ENCODE measurements around the gene MS4A4E. TPM values are rescaled to one million over a fixed set of nuclear protein-coding genes. Genes with fewer than 3 reads are reported as not detected.
"Not testable (repeated sequence)": the region's sequence is repeated elsewhere in the genome, so short reads cannot be mapped to it uniquely, and the experiment has no call there.

The MS4A4E gene
- total RNA-seq, 1 experiment from 2014 or later: not detected

DNA sequence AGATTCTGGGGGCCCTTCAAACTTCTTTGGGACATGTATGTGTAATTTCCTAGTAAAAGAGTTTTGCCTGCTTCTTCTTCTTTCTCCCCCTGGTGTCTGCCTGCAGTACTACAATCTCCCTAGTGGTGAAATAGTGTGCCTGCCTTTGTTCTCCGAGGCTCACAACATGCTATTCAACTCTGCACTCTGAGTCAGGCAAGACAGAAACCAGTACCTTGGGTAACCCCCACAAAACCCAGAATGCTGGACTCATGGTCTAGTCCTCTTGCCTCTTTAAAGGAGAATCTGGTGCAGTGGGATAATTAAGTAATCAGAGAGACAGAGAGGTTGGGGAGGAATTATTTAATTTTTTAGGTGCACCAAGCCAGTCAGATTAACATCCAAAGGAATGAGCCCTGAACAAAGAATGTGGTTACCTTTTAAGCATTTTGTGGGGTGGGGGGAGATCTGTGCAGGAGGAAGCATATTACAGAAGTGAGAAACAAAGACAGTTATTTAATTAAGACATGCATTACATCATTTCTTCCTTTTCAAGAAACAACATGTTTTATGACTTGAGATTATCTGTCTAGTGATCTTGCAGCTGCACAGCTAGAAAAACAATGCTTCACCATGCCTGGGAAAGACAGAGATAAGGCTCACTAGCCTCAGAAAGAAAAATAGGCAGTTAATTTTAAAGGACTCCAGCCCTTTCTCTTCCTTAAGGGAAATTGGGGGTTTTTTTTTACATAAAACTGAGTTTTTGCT, 49.1 kb downstream of the MS4A4E start:
- peak; percentile 27 for DNase-seq
- no peaks in the 10 kb centered on the region for H3K27me3 ChIP-seq
- H3K4me3 ChIP-seq: no peak overlapping the region

DNA sequence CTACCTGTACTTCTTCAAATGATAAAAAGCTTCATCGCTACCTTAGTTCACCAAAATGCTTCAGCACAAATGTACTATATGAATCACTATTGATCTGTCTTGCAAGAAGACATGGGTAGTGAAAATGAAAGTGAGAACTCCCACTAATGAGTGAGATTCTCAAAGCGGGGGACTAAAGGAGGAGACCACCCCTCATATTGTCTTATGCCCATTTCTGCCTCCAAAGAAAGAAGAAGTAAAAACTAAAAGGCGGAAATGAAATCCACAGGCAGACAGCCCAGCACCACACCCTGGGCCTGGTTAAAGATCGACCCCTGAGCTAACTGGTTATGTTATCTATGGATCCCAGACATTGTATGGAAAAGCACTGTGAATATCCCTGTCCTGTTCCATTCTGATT, 50.4 kb downstream of the MS4A4E start:
- not testable (repeated sequence) for H3K9me3 ChIP-seq, H3K36me3 ChIP-seq, H3K27me3 ChIP-seq, DNase-seq, H3K4me3 ChIP-seq

More for the DNA sequence above, 49.1 kb downstream of the MS4A4E start:
- H3K9me3 ChIP-seq: no peaks in the 10 kb centered on the region
- H3K36me3 ChIP-seq: no peaks in the 10 kb centered on the region

DNA sequence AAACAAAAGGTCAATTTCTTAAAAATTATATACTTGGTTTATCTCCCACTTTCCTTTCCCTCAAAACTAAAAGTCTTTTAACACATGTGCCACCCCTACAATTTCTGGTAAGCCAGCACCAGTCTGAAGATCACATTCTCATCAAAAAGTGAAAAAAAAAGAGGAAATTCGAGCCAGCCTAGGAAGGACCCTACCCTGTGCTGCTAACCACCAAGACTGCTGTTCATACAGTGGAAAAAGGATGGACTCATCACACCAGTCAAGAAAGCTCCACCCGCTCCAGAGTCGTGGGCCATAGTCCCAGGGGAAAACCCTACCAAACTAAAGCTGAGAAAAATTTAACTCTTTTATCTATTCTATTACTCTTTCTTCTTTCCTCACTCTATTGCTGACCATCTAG, 54.5 kb downstream of the MS4A4E start:
- H3K27me3 ChIP-seq, H3K4me3 ChIP-seq, H3K36me3 ChIP-seq, DNase-seq, H3K9me3 ChIP-seq: not testable (repeated sequence)

DNA sequence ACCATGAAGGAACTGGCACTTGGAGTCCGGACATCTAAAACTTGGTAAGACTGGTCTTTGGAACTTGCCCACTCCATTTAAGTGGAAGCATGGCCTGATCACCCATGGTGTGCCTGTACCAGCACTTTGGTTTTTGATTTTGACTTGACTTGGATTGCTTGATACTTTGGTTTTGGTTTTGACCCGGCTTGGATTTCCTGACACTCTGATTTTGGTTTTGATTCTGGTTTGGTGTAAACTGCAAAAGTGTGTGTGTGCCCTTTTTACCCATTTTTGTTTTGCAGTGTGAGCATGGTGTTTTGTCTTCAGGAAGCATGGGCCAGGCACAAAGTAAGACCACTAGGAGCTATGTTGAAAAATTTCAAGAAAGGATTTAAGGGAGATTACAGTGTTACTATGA, 56.8 kb downstream of the MS4A4E start:
- not testable (repeated sequence) for DNase-seq, H3K9me3 ChIP-seq, H3K36me3 ChIP-seq, H3K27me3 ChIP-seq, H3K4me3 ChIP-seq

DNA sequence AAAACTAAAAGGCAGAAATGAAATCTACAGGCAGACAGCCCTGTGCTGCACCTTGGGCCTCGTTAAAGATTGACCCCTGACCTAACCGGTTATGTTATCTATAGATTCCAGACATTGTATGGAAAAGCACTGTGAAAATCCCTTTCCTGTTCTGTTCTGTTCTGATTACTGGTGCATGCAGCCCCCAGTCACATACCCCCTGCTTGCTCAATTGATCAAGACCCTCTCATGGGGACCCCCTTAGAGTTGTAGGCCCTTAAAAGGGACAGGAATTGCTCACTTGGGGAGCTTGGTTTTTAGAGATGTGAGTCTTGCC, 57.5 kb downstream of the MS4A4E start:
- not testable (repeated sequence) for H3K4me3 ChIP-seq, H3K9me3 ChIP-seq, H3K36me3 ChIP-seq, H3K27me3 ChIP-seq, DNase-seq

DNA sequence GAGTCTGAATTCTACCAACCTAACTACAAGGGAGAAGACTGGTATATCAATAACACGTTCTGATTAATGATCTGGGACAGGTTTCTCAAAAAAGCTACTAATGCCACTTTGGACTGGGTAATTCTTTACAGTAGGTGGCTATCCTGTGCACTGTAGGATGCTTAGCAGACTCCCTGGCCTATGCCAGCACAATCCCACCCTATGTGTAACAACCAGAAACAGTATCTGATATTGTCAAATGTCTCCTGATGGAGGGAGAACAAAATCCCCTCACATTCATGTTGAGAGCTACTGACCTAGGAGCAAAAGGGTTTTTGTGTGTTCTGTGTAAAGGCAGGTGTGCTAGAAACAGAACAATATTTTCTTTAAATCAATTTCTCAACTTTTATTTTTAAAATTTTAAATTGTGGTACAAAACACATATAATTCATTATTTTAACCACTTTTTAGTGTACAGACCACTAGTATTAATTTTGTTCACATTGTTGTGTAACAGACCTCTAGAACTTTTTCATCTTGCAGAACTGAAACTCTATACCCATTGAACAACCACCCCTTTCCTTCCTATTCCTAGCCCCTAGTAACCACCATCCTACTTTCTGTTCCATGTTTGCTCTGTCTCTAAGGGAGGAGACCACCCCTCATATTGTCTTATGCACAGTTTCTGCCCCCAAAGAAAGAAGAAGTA, 58.0 kb downstream of the MS4A4E start:
- Histone ChIP-seq H3K4me3 (no peak overlapping the region), H3K9me3 (no peaks in the 10 kb centered on the region), H3K27me3 (no peaks in the 10 kb centered on the region)

DNA sequence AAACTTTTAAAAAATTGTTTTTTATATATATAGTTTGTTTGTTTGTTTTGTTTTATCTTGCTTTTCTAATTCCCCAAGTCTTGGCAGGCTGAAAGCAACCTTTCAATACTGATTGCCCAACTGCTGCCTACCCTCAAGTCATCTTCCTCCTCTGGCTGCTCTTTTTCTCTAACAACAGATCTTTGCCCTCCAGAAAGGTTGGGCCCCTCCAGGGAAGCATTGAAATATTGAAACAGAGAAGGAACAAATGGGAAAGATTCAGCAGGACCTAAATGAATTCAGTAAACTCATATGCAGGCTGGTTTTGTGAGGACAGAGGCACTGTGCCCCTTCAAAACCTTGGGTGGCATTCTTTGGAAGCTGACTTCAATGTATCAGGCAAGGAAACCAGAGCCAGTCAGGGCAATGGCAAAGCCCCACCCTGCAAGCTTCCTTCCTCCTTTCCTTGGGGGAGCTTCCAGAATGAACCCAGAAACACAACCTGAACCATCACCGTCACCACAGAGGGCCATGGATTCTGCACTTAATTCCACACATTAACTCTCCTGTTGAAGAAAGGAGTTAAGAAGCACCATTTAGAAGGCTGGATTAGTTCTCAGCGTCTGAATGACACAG, 59.2 kb downstream of the MS4A4E start:
- Histone ChIP-seq H3K4me3 (no peak overlapping the region), H3K36me3 (no peaks in the 10 kb centered on the region), H3K27me3 (no peaks in the 10 kb centered on the region), H3K9me3 (no peaks in the 10 kb centered on the region)
- DNase-seq: no peak

More for the DNA sequence above, 58.0 kb downstream of the MS4A4E start:
- no peak for DNase-seq
- no peaks in the 10 kb centered on the region for H3K36me3 ChIP-seq

DNA sequence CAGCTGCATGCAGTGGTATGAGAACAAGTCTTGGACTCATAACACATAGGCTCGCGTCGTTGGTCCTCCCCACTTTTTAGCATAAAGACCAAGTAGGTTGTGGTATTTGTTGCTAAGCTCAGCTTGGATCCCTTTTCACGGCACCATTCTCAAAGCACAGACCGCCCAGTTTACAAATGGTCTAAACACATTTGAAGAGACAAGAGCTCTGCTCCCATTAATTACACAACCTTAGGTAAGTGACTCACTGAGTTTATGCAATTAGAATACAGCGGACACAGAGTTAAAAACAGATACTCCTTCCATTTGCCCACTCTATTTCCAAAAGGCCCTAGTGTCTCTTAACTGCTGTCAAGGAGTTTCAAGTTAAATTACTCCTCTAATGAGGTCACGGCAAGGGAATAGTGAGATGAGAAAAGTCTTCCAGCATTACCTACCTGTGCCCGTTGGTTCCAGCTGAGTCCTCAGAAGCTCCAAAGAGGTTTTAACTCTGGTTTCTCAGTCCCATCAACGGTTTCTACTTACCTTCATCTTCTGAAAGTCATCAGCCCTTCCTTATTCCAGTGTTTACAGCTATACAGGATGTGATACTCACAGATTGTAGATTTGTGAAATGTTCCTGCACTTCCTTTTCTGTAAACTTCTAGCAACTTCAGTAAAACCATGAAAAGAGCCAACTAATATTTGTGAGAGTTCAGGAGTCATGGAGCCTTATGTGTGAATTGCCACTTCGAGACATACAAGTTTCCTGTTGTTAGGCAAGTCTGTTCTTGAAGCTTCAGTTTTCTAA, 60.2 kb downstream of the MS4A4E start, which contains the start of gene MS4A6A:
Gene MS4A6A, minus strand, starts transcription at position 543 of the 790 bp plus-strand sequence. CDS start 1,356 bp downstream, outside the sequence.
- DNase-seq: no peak
- Histone ChIP-seq H3K9me3 (no peaks in the 10 kb centered on the region), H3K27me3 (no peaks in the 10 kb centered on the region), H3K36me3 (no peaks in the 10 kb centered on the region), H3K4me3 (no peak within 1 kb of the TSS)

DNA sequence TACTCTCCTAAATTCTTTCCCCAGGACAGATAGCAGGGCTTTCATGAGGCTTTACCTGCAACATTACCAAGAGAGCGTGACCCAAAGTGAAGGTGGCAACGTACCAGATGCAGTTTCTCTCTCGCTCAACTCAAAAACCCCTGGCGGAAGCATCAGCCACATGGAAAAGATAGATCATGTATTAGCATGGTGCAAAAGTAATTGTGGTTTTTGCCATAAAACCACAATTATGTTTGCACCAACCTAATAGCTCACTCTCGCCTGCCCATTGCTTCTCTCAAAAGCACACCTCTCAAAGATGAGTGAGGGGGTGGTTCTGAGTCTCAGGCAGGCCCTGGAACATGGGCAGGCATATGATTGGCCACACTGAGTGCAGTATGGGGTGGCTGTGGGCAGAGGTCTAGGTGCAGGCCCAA, 67.1 kb downstream of the MS4A4E start:
- Histone ChIP-seq H3K4me3 (no peak overlapping the region), H3K27me3 (no peaks in the 10 kb centered on the region), H3K9me3 (no peaks in the 10 kb centered on the region), H3K36me3 (no peaks in the 10 kb centered on the region)
- no peak for DNase-seq

DNA sequence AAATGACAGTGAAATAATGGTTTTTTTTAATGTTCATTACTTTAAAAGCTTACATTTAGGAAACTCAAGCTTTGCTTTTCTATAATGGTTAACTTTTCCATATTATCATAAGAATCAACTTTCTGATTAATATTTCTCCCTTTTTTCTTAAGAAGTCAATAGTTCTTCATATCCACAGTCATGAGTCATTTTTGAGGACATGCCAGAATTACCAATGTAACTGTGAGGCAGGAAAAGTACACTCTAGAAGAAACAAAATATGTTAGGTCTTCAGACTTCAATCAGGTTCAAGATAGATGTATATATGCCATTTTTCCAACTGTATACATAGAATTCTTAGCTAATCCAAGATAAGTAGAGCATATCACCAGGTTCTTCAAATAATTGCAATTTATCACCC, 70.9 kb downstream of the MS4A4E start:
- Histone ChIP-seq H3K27me3 (no peaks in the 10 kb centered on the region), H3K9me3 (no peaks in the 10 kb centered on the region), H3K4me3 (no peak overlapping the region), H3K36me3 (no peaks in the 10 kb centered on the region)
- DNase-seq: no peak

DNA sequence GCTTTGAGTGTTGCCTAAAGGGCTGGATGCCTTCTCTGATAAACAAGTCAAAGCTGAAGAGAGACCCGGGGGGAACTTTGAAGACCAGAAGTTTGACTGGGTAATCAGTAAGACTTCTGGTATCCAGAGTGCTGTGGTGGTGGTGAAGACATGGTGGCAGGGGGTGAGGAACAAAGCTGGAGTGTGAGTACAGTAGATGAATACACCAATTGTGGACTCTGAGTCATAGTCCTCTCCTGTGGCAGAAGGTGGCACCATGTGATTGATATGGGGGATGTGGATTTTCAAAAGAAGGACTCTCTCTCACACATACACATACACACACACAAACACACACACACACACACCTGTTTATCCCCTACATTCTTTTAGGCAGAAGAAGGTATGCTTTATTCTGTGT, 72.4 kb downstream of the MS4A4E start:
- no peaks in the 10 kb centered on the region for H3K9me3 ChIP-seq
- no peak for DNase-seq

DNA sequence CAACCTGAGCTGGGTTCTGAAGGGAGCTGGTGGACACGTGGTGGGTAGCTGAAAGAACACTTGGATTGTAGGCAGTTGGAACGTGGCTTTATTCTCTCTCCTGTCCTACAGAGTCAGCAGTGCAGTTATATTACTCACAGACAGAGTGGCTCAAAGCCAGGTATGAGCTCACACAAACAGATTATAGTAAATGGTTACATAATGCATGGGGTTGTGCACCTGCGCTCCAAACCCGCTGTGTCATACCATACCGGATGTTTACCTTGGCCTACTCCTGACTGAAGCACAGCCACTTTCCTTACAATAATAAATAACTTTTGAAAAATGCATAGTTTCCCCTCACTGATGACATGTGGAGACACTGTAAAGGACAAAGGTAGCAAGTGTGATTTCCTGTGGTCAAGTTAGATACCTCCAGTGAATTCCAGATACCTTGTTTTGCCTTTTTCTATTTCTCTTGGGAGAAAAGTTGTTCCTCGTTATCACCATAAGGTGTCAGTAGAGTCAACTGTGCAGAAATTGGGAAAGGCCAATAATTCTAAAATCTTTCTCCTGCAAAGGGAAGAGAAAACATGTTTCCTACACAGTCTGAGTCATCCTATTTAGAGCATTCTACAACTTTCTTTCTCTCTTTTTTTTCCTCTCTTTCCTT, 73.5 kb downstream of the MS4A4E start:
- H3K9me3 ChIP-seq: no peaks in the 10 kb centered on the region; the same call in 1 of the 2 replicates
- H3K27me3 ChIP-seq: no peaks in the 10 kb centered on the region
- DNase-seq: peak; percentile 78
- no peaks in the 10 kb centered on the region for H3K36me3 ChIP-seq
- H3K4me3 ChIP-seq: no peak overlapping the region

More for the DNA sequence above, 72.4 kb downstream of the MS4A4E start:
- Histone ChIP-seq H3K4me3 (no peak overlapping the region), H3K36me3 (no peaks in the 10 kb centered on the region), H3K27me3 (no peaks in the 10 kb centered on the region)

DNA sequence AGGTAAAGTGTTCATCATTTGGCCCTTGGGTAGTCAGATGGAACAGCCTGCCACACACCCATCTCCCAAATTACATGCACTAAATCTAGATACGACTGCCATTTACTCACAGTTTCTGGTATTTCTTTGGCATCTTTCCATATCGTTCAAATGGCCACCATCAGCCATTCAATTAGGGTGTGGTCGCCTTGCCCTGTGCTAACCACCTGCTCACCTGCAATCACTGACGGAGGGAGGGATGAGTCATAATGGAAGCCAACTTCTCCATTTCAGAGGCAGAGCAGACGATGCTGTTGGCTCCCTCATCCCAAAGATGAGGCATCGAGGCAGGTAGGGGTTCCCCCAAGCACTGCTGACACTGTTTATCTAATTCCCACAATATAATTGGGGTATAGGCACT, 74.6 kb downstream of the MS4A4E start:
- no peak overlapping the region for H3K4me3 ChIP-seq
- no peak for DNase-seq
- H3K27me3 ChIP-seq: no peaks in the 10 kb centered on the region
- no peaks in the 10 kb centered on the region; the same call in 1 of the 2 replicates for H3K9me3 ChIP-seq
- H3K36me3 ChIP-seq: no peaks in the 10 kb centered on the region

DNA sequence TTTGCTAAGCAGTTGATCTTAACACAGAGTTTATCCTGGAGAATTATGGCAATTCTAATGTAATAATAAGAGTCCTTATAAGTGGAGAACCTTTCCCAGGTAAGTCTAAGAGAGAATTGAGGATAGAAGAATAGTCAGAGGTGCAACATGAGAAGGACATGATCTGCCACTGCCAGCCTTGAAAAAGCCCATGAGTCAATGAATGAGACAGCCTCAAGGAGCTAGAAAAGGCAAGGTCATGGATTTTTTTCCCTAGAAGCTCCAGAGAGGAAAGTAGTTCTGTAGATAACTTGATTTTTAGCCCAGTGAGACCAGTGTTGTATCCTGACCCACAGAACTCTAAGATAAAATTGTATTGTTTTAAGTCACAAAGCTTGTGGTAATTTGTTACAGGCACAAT, 77.0 kb downstream of the MS4A4E start:
- no peak overlapping the region for H3K4me3 ChIP-seq
- DNase-seq: no peak
- H3K36me3 ChIP-seq: no peaks in the 10 kb centered on the region
- H3K27me3 ChIP-seq: no peaks in the 10 kb centered on the region
- H3K9me3 ChIP-seq: no peaks in the 10 kb centered on the region; the same call in 1 of the 2 replicates

DNA sequence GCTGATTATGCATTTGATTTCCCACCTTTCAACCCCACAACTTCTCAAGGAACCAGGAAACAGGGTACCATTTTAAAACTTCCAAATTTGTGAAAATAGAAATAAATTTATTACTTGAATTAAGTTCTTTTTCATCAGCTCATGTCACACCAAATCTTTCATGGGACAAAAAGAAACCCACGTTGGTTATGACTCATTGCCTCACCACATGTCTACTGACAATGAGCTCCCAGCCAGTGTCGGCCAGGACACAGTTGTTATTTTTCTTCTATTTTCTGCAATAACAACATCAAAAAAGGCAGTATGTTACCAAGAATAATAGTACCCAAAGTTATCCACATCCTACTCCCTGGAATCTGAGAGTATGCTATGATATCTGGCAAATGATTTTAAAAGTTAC, 77.4 kb downstream of the MS4A4E start:
- DNase-seq: no peak
- no peaks in the 10 kb centered on the region for H3K36me3 ChIP-seq
- no peaks in the 10 kb centered on the region; the same call in 1 of the 2 replicates for H3K9me3 ChIP-seq
- no peak overlapping the region for H3K4me3 ChIP-seq
- H3K27me3 ChIP-seq: no peaks in the 10 kb centered on the region

DNA sequence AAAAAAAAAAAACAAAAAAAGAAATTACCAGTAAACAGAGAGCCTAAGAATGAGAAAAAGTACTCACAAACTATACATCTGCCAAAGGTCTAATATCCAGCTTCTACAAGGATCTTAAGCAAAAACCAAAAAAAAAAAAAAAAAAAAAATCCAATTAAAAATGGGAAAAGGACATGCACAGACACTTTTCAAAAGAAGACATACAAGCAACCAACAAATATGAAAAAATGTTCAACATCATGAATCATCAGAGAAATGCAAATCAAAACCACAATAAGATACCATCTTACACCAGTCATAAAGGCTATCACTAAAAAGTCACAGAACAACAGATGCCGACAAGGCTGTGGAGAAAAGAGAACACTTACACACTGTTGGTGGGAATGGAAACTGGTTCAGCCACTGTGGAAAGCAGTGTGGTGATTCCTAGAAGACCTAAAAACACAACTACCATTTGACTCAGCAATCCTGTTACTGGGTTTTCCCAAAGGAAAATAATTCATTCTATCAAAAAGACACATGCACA, 78.3 kb downstream of the MS4A4E start:
- Histone ChIP-seq H3K36me3 (no peaks in the 10 kb centered on the region), H3K9me3 (no peaks in the 10 kb centered on the region; the same call in 1 of the 2 replicates), H3K27me3 (no peaks in the 10 kb centered on the region), H3K4me3 (no peak overlapping the region)
- DNase-seq: no peak
